Activated T-cell treated with anti-CD3 and anti-CD28 coated beads for 24 hours (primary cell): ENCODE results near the gene NPAS3.

Source experiments
- DNase-seq: peaks from one replicate; pipeline ENCODE4 v3.0.0-alpha.2; 2020; ENCODE audit warnings: low read depth

The NPAS3 gene

DNA sequence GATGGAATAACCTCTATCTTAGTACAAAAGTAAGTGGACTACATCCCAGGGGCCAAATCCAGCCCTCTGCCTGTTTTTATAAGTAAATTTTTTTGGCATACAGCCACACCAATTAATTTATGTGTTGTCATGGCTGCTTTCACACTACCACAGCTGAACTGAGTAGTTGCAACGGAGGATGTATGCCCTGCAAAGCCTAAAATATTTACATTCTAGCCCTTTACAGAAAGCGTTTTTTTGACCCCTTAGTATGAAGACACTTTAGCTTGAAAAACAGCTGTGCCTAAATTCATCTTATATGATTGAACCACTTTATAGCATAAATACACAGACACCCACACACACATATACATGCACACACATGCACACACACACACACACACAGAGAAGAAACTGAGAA is 510.6 kb downstream of the NPAS3 start:
- DNase-seq, result no peak

DNA sequence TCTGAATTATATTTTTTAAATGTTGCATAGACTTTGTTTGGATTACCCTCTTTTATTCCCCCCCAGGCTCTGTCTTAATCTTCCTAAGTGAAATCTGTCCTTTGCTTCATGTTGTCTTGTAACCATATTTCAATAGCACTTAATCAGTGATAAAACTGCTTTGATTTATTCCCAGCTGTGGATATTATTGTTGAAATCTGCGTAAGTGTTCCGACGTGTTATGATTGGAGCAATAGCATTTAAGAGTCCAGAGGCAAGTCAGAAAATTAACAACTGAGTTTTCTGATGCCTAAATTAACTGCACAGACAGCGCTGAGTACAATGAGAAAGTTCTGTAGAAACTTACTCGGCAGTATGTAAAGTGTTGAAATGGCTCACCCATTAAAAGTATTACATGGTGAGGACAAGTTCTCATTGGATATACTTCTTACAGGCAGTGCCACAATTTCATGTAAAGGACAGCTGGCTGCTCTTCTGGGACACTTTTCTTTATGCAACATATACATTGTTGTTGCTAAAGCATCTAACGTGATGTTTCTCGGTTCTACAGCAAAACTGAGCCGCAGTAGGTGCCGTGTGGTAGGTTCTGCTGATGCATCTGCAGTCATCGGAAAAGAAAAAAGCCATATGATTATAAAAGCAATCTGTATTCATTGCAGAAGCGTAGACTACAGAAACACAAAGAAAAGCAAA is 511.2 kb downstream of the NPAS3 start:
- no peak for DNase-seq

DNA sequence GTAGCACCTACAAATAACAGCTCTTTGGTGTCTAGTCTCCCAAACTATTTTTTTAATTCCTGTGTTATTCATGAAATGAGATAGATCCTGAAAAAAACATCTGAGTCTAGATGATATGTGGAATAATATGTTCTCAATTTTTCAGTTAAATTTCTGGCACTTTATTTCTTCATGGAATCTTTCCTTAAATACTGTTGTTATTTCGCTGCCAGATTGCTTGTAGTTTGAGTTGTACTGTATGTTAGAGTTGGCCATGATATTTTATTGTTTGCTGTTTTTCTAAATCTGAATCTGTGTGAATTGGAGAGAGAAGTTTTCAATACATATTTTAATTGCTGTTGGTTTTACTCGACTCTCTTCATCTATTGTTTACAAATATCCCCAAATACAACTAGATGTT is 511.7 kb downstream of the NPAS3 start:
- no peak for DNase-seq

DNA sequence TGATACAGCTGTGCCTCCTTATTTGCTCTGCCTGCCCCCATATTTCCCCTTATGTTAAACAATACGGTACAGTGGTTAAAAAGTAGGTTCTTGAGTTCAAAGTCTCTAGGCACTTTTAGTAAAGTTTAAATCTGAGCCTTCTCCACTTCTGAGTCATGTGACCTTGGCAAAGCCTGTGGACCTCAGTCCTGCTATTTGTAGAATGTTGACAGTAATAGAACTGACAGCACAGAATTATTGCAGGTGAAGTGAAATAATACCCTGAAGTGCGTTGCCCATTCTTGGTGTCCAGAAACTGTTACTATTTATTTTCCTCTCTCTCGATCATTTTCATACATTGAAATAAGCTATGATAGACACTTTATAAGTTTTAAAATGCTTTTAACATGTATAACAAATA is 512.5 kb downstream of the NPAS3 start:
- DNase-seq, result no peak

DNA sequence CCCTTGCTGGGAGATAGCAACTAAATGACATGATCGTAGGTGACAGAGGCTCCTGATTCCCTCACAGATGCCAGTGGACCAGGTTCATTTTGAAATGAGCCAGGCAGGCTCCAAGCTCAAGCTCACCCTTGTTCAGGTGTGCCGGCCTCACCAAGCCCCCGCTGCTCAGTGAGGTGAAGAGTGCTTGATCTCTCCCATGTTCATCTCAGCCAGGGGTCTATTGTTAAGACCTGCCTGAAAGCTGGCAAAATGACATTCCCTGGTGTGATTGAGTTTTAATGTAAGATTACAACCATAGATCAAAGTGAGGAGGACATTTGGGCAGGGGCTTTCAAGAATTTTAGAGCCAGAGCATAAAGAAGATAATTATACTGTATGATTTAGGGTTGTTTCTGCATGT is 514.3 kb downstream of the NPAS3 start:
- DNase-seq, result no peak

GRCh38 chr14:33454022-33454595 is 515.4 kb downstream of the NPAS3 start:
- no peak for DNase-seq

GRCh38 chr14:33454707-33455106 is 516.0 kb downstream of the NPAS3 start:
- no peak for DNase-seq

DNA sequence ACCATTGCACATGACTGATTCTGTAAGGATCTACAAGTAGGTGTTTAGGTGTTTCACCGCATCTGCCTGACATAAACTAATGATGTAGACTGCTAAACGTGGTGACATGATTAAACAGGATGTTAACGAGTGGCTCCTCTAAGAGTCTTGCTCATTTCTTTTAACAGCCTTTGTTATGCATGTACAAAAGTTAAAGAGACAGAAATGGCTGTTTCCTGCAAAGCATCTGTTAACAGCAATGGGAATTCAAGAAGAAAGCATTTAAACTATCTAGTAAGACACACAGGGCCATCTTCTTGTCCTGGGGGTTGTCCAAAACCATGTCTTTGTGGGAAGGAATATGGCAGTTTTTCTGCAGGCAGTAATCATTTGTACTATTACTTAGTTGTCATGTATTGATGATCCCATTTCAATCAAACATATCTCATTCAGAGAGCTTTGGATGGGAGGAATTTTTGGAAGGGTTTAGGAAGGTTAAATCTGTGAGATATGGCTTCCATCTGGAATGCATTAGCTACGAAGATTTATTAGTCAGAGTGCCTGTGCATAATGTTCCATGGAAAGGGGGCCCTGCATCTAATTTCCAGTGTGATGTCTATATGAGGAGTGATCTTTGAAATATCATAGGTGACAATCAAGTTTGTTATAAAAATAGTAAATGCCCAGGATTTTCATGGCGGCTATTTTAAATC is 517.1 kb downstream of the NPAS3 start:
- no peak for DNase-seq

- DNase-seq, result no peak
These were observed 518.3 kb downstream of the NPAS3 start for GRCh38 chr14:33457021-33457420.

- no peak for DNase-seq
These were observed 518.9 kb downstream of the NPAS3 start for GRCh38 chr14:33457617-33458016.

DNA sequence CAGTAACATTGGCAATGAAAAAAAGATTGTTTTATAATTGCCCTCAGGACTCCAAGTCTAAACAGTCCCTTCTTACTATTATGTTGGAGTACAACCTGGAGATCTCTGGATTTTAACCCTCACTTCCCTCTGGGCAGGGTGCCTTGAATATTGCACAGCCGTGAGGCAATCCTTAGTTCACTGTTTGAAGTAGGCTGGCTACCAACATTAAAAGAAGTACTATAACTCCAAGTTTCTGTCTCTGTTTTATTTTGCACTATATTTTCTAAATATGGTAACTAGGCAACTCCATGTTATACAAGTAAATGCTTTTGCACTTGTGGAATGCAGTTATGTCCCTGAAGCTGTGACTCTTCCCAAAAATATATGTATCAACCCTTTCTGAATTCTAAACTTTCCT is 521.5 kb downstream of the NPAS3 start:
- DNase-seq, result no peak

- no peak for DNase-seq
These were observed 522.4 kb downstream of the NPAS3 start for GRCh38 chr14:33461036-33461435.

- no peak for DNase-seq
These were observed 525.1 kb downstream of the NPAS3 start for GRCh38 chr14:33463731-33464130.

- DNase-seq, result no peak
These were observed 525.7 kb downstream of the NPAS3 start for GRCh38 chr14:33464254-33464962.

GRCh38 chr14:33465846-33466700 is 527.4 kb downstream of the NPAS3 start:
- DNase-seq, result no peak

DNA sequence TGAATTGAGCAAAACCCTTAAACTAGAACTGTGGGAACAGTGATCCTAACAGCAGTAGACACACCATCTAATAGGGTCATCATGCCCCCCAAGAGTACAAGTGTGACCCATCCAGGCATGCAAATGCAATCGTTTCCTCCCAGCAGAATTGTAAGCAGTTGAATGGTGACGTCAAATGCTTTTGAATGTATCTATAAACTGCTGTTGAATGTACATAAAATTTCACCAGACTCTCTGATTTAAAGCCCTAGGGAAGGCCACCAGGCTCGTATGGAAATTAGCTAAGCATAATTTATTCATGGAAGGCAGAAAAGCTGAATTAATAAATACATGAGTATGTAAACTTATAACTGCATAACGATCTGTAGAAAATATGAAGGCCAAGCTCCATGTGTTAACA is 529.3 kb downstream of the NPAS3 start:
- DNase-seq, result no peak

- no peak for DNase-seq
These were observed 531.2 kb downstream of the NPAS3 start for GRCh38 chr14:33469898-33470297.

DNA sequence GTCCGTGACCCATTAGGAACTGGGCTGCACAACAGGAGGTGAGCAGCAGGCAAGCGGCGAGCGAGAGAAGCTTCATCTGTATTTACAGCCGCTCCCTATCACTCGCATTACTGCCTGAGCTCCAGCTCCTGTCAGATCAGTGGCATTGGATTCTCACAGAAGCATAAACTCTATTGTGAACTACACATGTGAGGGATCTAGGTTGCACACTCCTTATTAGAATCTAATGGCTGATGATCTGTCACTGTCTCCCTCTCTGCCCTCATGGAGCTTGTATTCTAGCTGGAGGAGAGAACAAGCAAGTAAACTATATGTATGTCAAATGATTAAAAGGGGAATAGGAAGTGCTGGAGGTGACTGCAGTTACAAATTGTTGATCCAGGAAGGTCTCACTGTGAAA is 533.1 kb downstream of the NPAS3 start:
- no peak for DNase-seq

DNA sequence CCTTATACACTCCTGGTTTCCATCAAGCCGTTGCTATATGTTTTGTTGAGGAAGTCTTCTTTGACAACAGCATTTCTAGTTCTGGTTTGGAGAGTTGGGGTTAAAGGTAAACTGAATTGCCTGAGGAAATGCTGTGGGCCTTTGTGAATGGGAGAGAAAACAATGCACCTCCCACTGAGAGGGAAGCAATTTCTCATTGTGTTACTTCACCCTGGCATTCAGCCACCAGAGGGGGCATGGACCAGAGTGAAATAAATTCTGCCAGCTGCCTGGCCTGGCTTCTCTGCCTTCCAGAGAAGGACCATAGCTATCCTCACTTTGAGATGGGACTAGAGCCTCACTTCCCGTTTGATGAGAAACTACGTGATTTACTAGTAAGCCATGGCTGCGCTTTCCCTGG is 536.9 kb downstream of the NPAS3 start:
- DNase-seq, result no peak

DNA sequence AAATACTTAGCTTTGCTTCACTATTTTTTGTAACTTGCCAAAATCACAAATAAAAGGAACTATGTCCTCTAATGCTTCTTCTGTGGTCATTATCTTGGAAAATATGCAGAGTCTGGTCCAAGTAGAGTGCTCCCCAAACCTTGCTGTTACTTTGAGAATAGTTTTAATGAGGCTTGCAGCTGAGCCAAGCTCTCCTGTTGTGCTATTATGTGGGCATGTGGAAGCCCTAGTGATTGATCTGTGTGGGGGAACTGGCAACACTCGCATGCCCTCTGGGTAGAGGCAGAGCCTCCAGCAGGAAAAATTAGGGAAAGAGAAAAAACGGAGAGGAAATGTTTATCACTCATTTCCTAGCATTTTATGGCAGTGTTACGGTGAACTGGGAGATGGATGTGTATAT is 539.1 kb downstream of the NPAS3 start:
- DNase-seq, result no peak

GRCh38 chr14:33480071-33480886 is 541.6 kb downstream of the NPAS3 start:
- no peak for DNase-seq
